Bronchial epithelial cell (primary cell): ENCODE measurements around the gene MSH3. TPM values are rescaled to one million over a fixed set of nuclear protein-coding genes. Genes with fewer than 3 reads are reported as not detected.

Experiments used
- DNase-seq: peaks from one replicate; pipeline ENCODE4 v3.0.0-alpha.2; 2010; ENCODE audit warnings: low read depth
- FAIRE-seq: peaks from 2 replicates; lab custom pipeline; 2011; peaks lifted over from hg19 to GRCh38; lab: Jason Lieb, UNC
- H3K27me3 ChIP-seq: 2 replicates; pipeline ENCODE4 v1.5.1; 2011; ENCODE audit warnings: low read length; ENCODE audit not compliant: control insufficient read depth, insufficient read depth
- H3K36me3 ChIP-seq: 2 replicates; pipeline ENCODE4 v1.5.1; 2011; ENCODE audit warnings: low read length; ENCODE audit not compliant: control insufficient read depth, insufficient read depth
- H3K4me3 ChIP-seq: 2 replicates; pipeline ENCODE4 v1.5.1; 2011; ENCODE audit warnings: mild to moderate bottlenecking, low read depth, low read length, control low read depth
- total RNA-seq: library from RNA; depleted of rRNA; stranded (reverse); fragments of >200 nt; gene quantifications from 2 replicates; pipeline ENCODE4 v1.2.1, GENCODE V29; 2014
- TF ChIP-seq, protein P1 (sequence below): IDR thresholded peaks from 2 replicates; pipeline ENCODE4 v1.5.1; 2011; ENCODE audit warnings: mild to moderate bottlenecking, moderate library complexity, low read length, control low read depth, inconsistent platforms; ENCODE audit not compliant: insufficient read depth, severe bottlenecking

The MSH3 gene
- total RNA-seq, 1 donor from 2014 or later, result 11.8 TPM

DNA sequence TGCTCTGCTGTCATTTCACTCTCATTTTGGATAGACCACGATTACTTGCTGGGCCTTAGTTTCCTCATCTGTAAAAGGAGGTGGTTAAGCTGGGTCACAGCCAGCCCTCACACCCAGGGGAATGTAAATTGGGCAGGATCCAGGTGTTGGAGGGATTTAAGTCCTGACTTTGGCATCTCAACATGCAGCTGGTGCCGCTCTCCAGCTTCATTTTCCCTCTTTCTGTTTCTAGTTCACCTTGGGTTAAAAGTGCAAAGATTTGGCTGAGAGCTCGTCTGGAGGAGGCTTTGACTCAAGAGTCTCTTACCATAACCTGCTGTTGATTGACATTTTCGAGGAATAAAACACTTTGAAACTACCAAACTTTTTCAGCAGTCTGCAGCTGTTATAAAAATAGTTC, 144.6 kb downstream of the MSH3 start:
- DNase-seq (no peak), FAIRE-seq (no peak)
- H3K27me3 ChIP-seq, result no peaks in the 10 kb centered on the region

DNA sequence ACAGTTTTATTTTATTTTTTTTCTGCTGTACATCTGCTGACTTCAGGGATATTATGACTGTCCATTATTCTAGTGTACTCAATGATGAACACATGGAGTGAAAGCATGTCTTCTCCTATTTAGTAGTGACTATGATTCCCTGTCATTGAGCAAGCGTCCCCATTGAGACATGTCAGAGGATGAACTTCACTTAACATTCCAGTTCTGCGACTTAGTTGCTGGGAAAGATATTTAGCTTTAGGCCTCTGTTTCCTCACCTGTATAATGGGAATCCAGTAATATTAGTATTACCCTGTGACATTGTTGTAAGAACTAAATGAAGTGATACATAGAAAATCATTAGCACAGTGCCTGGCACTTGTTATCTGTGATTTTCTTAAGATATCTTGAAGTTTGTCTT, 145.1 kb downstream of the MSH3 start:
- no peak for DNase-seq
- FAIRE-seq, result no peak
- no peaks in the 10 kb centered on the region for H3K27me3 ChIP-seq
- no peak overlapping the region for H3K4me3 ChIP-seq
- TF ChIP-seq, protein P1, sequence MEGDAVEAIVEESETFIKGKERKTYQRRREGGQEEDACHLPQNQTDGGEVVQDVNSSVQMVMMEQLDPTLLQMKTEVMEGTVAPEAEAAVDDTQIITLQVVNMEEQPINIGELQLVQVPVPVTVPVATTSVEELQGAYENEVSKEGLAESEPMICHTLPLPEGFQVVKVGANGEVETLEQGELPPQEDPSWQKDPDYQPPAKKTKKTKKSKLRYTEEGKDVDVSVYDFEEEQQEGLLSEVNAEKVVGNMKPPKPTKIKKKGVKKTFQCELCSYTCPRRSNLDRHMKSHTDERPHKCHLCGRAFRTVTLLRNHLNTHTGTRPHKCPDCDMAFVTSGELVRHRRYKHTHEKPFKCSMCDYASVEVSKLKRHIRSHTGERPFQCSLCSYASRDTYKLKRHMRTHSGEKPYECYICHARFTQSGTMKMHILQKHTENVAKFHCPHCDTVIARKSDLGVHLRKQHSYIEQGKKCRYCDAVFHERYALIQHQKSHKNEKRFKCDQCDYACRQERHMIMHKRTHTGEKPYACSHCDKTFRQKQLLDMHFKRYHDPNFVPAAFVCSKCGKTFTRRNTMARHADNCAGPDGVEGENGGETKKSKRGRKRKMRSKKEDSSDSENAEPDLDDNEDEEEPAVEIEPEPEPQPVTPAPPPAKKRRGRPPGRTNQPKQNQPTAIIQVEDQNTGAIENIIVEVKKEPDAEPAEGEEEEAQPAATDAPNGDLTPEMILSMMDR, result no peak
- H3K36me3 ChIP-seq, result peaks cover 2% of the 10 kb centered on the region

More for the DNA sequence above, 144.6 kb downstream of the MSH3 start:
- H3K4me3 ChIP-seq, result no peak overlapping the region
- TF ChIP-seq, protein P1, result no peak
- peaks cover 2% of the 10 kb centered on the region for H3K36me3 ChIP-seq

DNA sequence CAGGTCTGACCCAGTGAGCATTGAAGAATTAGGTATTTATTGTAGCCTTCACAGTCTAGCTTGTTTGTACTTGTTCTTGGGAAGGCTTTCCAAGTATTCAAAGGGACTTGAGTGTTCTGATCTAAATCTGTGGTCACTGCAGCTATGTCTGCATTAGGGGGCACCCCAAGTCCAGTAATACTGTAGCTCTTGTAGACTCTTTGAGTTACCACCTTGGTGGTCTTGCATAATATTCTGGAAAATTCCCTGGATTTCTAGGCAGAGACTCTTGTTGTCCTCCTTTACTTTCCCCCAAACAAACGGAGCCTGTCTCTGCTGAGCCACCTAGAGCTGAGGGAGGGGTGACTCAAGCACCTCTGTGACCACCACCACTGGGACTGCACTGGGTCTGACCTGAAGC, 149.9 kb downstream of the MSH3 start:
- Histone ChIP-seq H3K4me3 (no peak overlapping the region), H3K36me3 (no peaks in the 10 kb centered on the region), H3K27me3 (no peaks in the 10 kb centered on the region)
- DNase-seq, result peak; percentile 16
- no peak for FAIRE-seq
- TF ChIP-seq, protein P1, result no peak

DNA sequence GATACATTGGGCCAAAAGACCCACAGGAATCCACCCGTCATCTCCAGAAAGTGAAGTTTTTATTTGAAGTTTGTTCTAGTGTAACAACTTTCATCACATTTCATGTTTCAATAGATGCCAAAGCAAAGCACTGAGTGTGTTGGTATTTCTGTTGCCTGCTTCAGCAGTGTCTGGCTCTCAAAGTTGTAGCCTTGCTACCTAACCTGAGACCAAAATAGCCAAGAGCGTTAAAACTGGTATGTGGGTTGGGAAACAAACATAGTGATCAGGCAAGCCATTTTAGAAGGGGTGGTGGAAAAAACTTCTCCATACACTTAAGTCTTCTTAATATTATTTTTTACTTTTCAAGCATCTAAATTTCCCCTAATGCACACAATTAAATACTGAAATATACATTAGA, 150.6 kb downstream of the MSH3 start:
- DNase-seq, result no peak
- TF ChIP-seq, protein P1, result no peak
- Histone ChIP-seq H3K27me3 (no peaks in the 10 kb centered on the region), H3K36me3 (no peaks in the 10 kb centered on the region), H3K4me3 (no peak overlapping the region)
- no peak for FAIRE-seq

DNA sequence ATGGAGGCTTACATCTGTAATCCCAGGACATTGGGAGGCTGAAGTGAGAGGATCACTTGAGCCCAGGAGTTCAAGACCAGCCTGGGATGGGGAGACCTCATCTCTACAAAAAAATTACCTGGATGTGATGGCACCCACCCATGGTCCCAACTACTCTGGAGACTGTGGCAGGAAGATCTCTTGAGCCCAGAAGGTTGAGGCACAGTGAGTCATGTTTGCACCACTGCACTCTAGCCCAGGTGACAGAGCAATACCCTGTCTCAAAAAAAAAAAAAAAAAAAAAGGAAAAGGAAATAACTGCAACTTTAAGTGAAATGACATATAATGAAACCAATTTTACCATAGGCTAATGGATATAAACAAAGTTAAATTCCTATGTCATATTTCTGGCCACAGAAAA, 152.5 kb downstream of the MSH3 start:
- FAIRE-seq (no peak), DNase-seq (no peak)
- TF ChIP-seq, protein P1, result no peak
- Histone ChIP-seq H3K36me3 (no peaks in the 10 kb centered on the region), H3K27me3 (no peaks in the 10 kb centered on the region), H3K4me3 (no peak overlapping the region)

DNA sequence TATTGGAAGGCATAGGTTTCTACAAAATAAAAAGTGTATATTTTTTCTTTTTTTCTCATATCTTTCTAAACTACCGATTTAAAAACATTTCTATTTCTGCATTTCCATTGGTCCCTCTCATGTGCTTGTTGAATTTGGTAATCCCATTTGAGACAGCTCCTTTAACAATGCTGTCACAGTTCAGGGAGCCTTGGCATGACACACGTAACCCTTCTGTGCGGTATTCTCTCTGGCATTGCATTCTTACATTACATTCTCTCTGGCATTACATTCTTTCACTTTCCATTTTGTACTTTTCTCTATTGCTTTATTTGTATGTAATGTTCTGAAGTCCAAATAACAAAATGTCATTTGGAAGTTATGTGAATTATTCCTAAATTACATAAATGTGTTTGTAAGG, 155.0 kb downstream of the MSH3 start:
- TF ChIP-seq, protein P1, result no peak
- H3K27me3 ChIP-seq, result no peaks in the 10 kb centered on the region
- no peak for DNase-seq
- no peak overlapping the region for H3K4me3 ChIP-seq
- no peak for FAIRE-seq
- no peaks in the 10 kb centered on the region for H3K36me3 ChIP-seq
